Uterus (tissue), 4 donors: ENCODE data around the gene KLF15. TPM values are rescaled to one million over a fixed set of nuclear protein-coding genes. Genes with fewer than 3 reads are reported as not detected.
"Not testable (repeated sequence)": the region's sequence is repeated elsewhere in the genome, so short reads cannot be mapped to it uniquely, and the experiment has no call there.

Source experiments
- DNase-seq, 2 donors: peaks; one replicate each; pipeline ENCODE4 v3.0.0-alpha.2; 2019 to 2020
- H3K27ac ChIP-seq, 2 donors: fragments of 200-600 bp; sonication (generic); 1 replicate in 1 of 2; 2 replicates in 1 of 2; pipeline ENCODE4 v1.5.1; 2016 to 2018
- H3K27me3 ChIP-seq, 2 donors: fragments of 200-600 bp; sonication (generic); one replicate each; pipeline ENCODE4 v1.5.1; 2018 to 2019; ENCODE audit warnings: control low read depth in 1 of 2
- H3K36me3 ChIP-seq, 2 donors: fragments of 200-600 bp; sonication (generic); one replicate each; pipeline ENCODE4 v1.5.1; 2019; ENCODE audit warnings: control low read depth in 1 of 2
- H3K4me1 ChIP-seq, 2 donors: fragments of 200-600 bp; sonication (generic); one replicate each; pipeline ENCODE4 v1.5.1; 2018 to 2019; ENCODE audit warnings: control low read depth in 1 of 2
- H3K4me3 ChIP-seq, 2 donors: fragments of 200-600 bp; sonication (generic); 1 replicate in 1 of 2; 2 replicates in 1 of 2; pipeline ENCODE4 v1.5.1; 2018 to 2019; ENCODE audit warnings: mild to moderate bottlenecking in 1 of 2
- H3K9me3 ChIP-seq, 2 donors: fragments of 200-600 bp; sonication (generic); one replicate each; pipeline ENCODE4 v1.5.1; 2019; ENCODE audit warnings: control low read depth in 1 of 2
- CTCF ChIP-seq, 4 experiments: fragments of 200-600 bp in 2 of 4; fragments of 450-650 bp in 2 of 4; sonication (generic) in 2 of 4; IDR thresholded peaks; one replicate each; pipeline ENCODE4 v1.5.1; 2016 to 2019; ENCODE audit warnings: antibody characterized with exemption in 4 of 4, mild to moderate bottlenecking in 2 of 4, moderate library complexity in 1 of 4
- POLR2A ChIP-seq, 2 donors: fragments of 450-650 bp; IDR thresholded peaks; one replicate each; pipeline ENCODE4 v1.6.1; 2016; ENCODE audit warnings: antibody characterized with exemption in 2 of 2, mild to moderate bottlenecking in 1 of 2, moderate library complexity in 1 of 2
- intact Hi-C: fragments of 100-400 bp; cut with DNase I; formaldehyde crosslinking; loops from one replicate; pipeline ENCODE4 v1.15.1; 2023; ENCODE audit warnings: low total_unique reads
- total RNA-seq, 4 donors: library from RNA; depleted of rRNA in 3 of 4; stranded (reverse); fragments of >200 nt in 3 of 4; gene quantifications; one replicate each; pipeline versions ENCODE4 v1.1.0 to v1.2.4, GENCODE V29; 2014 to 2023
- donor health status: DM: yes; HTN: yes; CAD: no.

KLF15 gene
- total RNA-seq, 4 donors from 2014 or later = 1.9 to 23.4 (median 18.2) TPM

- peak; percentile 8 to 11 for DNase-seq
- no peaks in the 10 kb centered on the region for H3K9me3 ChIP-seq
- no peak overlapping the region for H3K27ac ChIP-seq
- peaks cover 0 to 4% of the 10 kb centered on the region in 2 donors for H3K4me1 ChIP-seq
- intact Hi-C loops = no loop called here
- no peaks in the 10 kb centered on the region for H3K36me3 ChIP-seq
- no peaks in the 10 kb centered on the region for H3K27me3 ChIP-seq
- TF ChIP-seq POLR2A (IDR thresholded peaks at IDR 0.05) (no peak), CTCF (IDR thresholded peaks at IDR 0.05) (no peak)
- H3K4me3 ChIP-seq = no peak overlapping the region
Measured at GRCh38 chr3:126340081-126340511, 17.1 kb downstream of the KLF15 start.

- no peak for DNase-seq
- Histone ChIP-seq H3K4me1 (peaks cover 0 to 4% of the 10 kb centered on the region in 2 donors), H3K27ac (no peak overlapping the region), H3K36me3 (no peaks in the 10 kb centered on the region), H3K9me3 (no peaks in the 10 kb centered on the region), H3K4me3 (no peak overlapping the region), H3K27me3 (no peaks in the 10 kb centered on the region)
- intact Hi-C loops = no loop called here
- TF ChIP-seq POLR2A (IDR thresholded peaks at IDR 0.05) (no peak), CTCF (IDR thresholded peaks at IDR 0.05) (no peak)
Measured at GRCh38 chr3:126339466-126339865, 17.7 kb downstream of the KLF15 start.

GRCh38 chr3:126338790-126339288, 18.4 kb downstream of the KLF15 start:
- TF ChIP-seq CTCF (IDR thresholded peaks at IDR 0.05) (no peak), POLR2A (IDR thresholded peaks at IDR 0.05) (no peak)
- Histone ChIP-seq H3K4me1 (peaks cover 0 to 4% of the 10 kb centered on the region in 2 donors), H3K36me3 (no peaks in the 10 kb centered on the region), H3K9me3 (no peaks in the 10 kb centered on the region), H3K27ac (no peak overlapping the region), H3K4me3 (no peak overlapping the region), H3K27me3 (no peaks in the 10 kb centered on the region)
- DNase-seq = peak; percentile 10 to 16
- intact Hi-C loops = no loop called here

GRCh38 chr3:126337980-126338651, 19.1 kb downstream of the KLF15 start:
- DNase-seq = peak in 1 of 2 donors; percentile 6
- Histone ChIP-seq H3K4me3 (no peak overlapping the region), H3K4me1 (no peaks in the 10 kb centered on the region), H3K27me3 (no peaks in the 10 kb centered on the region), H3K36me3 (no peaks in the 10 kb centered on the region), H3K9me3 (no peaks in the 10 kb centered on the region), H3K27ac (no peak overlapping the region)
- TF ChIP-seq CTCF (IDR thresholded peaks at IDR 0.05) (no peak), POLR2A (IDR thresholded peaks at IDR 0.05) (no peak)
- intact Hi-C loops = no loop called here

GRCh38 chr3:126331812-126332336, 25.3 kb downstream of the KLF15 start:
- H3K27me3 ChIP-seq, H3K4me3 ChIP-seq, H3K36me3 ChIP-seq, H3K9me3 ChIP-seq, intact Hi-C loops, H3K27ac ChIP-seq, H3K4me1 ChIP-seq: not testable (repeated sequence)
- peak in 1 of 2 donors; percentile 3 for DNase-seq
